NCI-H187 treated with DMSO at 0.1 percent for 48 hours (cell line): ENCODE results near the gene PSMC3.

Experiments used
- DNase-seq: peaks from one replicate; lab custom pipeline; 2025; lab: John Stamatoyannopoulos, UW

The PSMC3 gene

DNA sequence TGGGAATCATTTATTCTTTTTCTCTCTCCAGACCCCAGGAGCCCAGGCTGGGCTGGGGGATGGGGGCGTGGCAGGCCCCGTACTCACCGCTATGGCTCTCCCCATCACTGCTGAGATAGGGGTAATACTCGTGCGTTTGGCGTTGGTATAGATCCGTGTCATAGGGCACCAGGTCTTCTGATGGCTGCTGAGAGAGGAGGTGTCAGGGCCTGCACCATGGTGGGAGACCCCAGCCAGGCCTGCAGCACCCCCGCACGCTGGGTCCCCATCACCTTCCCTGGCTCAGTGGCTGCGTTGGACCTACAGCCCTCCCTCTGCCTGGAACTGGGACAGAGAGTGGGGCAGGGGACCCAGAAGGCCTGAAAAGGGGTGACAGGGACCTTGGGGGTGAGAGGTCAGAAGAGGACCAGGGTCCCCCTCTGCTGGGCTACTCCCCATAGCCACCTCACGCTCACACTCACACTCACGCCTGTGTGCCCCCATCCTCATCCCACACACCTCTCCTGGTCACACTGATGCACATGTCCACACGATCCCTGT, 50.6 kb downstream of the PSMC3 start:
- DNase-seq = no peak

GRCh38 chr11:47375020-47375419, 51.2 kb downstream of the PSMC3 start:
- no peak for DNase-seq

DNA sequence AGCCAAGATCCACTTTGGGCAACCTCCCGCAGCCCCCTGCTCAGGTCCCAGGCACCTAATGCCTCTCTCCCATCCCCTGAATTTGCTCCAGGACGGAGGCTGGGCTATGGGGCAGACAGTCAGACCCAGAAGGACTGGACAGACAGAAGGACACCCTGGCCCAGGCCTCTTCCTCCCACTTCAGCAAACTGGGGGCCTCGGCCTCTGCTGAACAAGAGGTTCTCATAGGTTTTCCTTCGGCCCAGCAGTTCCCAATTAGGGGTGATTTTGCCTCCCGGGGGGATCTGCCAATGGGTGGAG, 51.6 kb downstream of the PSMC3 start:
- no peak for DNase-seq

GRCh38 chr11:47373876-47374719, 52.1 kb downstream of the PSMC3 start:
- no peak for DNase-seq

GRCh38 chr11:47372422-47372821, 53.8 kb downstream of the PSMC3 start:
- DNase-seq = no peak

- no peak for DNase-seq
Observed at GRCh38 chr11:47369676-47370075, 56.6 kb downstream of the PSMC3 start.
